Muscle of arm (tissue), 12 donors: ENCODE results near the gene CCDC170. TPM values are rescaled to one million over a fixed set of nuclear protein-coding genes. Genes with fewer than 3 reads are reported as not detected.

Experiments
- DNase-seq: peaks from one replicate; pipeline ENCODE4 v3.0.0-alpha.2; 2013
- polyA plus RNA-seq, 12 donors: library from polyadenylated mRNA; unstranded; fragments of 120-200 nt; gene quantifications; one replicate each; pipeline ENCODE4 v1.2.1, GENCODE V29; 2013; ENCODE audit not compliant: insufficient read length in 12 of 12

The CCDC170 gene
- polyA plus RNA-seq, 12 donors: 0.43 to 3.5 (median 1.0) TPM; not detected in 2

GRCh38 chr6:151618717-151619116 lies 124.9 kb downstream of the CCDC170 start:
- DNase-seq: no peak

- DNase-seq: no peak
Measured at GRCh38 chr6:151620179-151620578, 126.4 kb downstream of the CCDC170 start.

DNA sequence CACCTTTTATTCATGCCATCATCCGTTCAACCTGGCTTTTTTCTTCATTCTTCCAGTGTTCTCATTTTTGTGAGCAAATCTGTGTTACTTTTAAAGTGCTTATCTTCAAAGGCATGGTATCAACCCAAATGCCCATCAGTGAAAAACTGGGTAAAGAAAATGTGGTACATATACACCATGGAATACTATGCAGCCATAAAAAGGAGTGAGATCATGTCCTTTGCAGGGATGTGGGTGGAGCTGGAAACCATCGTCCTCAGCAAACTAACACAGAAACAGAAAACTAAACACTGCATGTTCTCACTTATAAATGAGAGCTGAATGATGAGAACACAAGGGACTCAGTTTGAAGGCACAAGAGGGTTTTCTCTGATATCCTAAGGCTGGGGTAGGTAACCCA lies 130.3 kb downstream of the CCDC170 start:
- DNase-seq: no peak

- no peak for DNase-seq
Measured at GRCh38 chr6:151624481-151624880, 130.7 kb downstream of the CCDC170 start.

GRCh38 chr6:151624900-151625536 lies 131.2 kb downstream of the CCDC170 start:
- no peak for DNase-seq

DNA sequence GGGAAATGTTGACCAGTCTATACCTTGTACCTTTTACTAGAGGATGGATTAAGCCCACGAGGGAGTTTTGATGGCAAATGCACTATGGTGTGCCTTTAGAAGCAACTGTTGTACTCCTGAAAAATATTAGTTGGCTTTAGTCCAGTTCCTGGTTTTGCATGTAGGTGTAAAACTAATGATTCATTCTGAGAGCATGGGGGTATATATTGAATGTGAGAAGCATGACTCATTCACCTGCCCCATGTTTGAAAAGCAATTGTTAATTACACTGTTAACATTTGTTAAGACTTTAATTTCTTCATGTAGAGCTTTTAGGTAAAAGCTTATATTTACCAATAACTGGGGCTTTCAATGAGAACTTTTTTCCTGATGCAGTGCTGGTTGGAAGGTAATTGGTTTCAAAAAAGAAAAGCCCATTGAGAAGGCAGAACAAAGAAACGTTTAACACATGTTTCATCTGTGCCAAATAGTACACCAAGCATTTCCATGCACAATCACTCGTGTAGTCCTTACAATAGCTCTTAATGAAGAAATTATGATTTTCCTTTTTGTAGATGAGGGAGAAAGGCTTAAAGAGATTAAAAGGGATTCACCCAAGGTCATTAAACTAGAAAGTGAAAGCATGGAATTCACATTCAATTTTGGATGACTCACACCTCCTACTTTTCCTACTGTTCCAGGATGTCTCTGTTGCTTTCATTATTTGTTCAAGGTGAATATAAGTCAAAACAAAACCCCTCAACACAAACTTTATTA lies 134.1 kb downstream of the CCDC170 start:
- DNase-seq: no peak

DNA sequence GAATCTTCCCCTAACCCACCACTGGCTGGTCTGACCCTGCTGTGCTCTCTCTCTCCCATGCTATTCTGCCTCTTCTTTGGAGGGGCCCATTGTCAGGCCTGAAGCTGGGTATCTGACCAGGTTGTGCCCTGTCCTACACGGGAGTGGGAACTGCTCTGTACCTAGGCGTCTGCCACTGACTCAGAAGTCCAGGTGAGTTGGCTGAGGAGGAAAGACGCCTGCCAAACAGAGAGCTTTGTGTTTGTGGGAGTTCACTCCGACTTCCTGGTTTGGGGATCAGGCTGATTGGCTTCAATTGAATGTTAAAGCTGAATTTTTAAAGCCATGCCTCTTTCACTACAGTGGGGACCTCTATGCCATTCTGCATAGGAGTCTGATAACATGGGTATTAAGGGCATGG lies 136.0 kb downstream of the CCDC170 start:
- DNase-seq: no peak

GRCh38 chr6:151630387-151630786 lies 136.6 kb downstream of the CCDC170 start:
- no peak for DNase-seq

DNA sequence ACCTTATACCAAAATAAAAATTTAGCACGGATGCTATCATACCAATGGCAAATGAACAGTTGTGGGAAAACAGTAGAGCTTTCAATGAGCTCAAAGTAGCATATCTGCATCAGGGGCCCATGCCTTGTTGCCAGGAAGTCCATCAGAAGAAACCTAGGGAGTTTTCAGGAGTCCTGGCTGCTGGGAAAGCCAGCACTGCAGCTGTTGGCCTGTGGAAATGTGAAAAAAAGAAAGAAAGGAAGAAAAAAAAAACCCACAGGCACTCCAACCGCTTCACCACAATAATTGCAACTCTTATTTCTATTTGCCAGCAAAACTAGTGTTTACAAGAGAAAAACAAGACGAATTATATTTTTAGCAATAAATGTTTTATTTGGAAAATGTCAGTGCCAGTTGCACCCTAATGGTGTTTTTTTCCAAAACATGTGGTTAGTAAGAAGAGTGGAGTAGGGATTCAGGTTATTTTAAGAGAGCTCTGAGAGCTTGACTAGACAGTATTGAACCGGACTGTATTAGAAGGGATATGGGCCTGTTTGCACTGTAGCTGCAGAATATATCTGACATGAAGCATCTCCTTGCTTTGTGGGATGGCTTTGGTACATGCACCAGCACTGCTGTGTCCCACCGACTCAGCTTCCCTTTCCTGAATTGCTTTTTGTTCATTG lies 137.3 kb downstream of the CCDC170 start:
- DNase-seq: no peak

- no peak for DNase-seq
Measured at GRCh38 chr6:151632415-151632987, 138.7 kb downstream of the CCDC170 start.

GRCh38 chr6:151633526-151634335 lies 139.9 kb downstream of the CCDC170 start:
- no peak for DNase-seq

DNA sequence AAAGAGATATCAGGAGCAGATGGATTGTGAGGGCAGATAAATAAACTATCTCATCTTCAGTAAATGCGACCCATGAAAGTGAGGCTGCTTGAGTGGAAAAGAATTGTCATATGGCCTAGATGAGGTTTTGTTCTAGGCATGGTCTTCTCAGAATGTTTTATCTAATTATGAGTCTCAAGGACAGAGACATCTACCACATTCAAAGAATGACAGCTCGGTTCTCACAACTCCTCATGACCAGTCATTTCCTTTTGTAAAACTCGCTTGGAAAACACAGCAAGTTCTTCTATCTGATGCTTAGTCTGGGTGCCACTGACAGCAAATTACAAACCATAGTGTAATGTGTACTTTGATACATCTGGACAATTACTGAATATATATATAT lies 140.5 kb downstream of the CCDC170 start:
- DNase-seq: no peak

- DNase-seq: no peak
Measured at GRCh38 chr6:151635741-151636140, 141.9 kb downstream of the CCDC170 start.

DNA sequence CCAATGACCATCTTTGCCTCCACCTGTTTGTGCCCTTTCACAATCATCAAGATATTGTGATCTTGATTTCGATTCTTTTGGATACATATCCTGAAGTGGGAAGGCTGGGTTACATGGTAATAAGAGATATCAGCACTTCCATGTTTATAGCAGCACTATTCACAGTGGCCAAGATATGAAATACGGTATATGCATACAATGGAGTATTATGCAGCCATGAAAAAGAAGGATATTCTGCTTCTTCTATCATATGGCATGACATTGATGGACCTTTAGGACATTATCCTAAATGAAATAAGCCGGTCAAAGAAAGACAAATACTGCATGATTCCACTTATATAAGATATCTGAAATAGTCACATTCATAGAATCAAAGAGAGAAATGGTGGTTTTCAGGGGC lies 144.0 kb downstream of the CCDC170 start:
- DNase-seq: no peak

DNA sequence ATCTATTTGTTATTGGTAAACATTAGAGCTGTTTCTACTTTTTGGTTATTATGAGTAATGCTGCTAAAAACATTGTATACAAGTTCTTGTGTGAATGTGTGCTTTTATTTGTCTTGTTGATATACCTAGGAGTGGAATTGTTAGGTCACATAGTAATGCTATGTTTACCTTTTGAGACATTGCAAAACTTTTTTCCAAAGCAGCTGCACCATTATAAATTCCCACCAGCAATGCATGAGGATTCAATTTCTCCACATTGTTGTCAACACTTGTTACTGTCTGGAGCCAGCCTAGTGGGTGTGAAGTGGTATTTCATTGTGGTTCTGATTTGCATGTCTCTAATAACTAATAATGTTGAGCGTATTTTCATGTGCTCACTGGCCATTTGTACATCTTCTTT lies 145.9 kb downstream of the CCDC170 start:
- DNase-seq: no peak

DNA sequence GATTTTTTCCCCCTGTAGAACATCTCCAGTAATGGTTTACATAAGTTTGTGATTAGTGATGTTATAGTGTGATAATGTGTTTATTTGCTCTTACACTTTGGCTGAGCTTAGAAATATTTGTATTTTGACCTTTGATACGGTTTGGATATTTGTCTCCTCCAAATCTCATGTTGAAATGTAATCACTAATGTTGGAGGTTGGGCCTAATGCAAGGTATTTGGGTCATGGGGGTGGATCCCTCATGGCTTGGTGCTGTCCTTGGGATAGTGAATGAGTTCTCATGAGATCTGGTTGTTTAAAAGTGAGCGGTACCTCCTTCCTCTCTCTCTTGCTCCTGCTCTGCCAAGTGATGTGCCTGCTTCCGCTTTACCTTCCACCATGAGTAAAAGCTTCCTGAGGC lies 147.2 kb downstream of the CCDC170 start:
- DNase-seq: no peak

DNA sequence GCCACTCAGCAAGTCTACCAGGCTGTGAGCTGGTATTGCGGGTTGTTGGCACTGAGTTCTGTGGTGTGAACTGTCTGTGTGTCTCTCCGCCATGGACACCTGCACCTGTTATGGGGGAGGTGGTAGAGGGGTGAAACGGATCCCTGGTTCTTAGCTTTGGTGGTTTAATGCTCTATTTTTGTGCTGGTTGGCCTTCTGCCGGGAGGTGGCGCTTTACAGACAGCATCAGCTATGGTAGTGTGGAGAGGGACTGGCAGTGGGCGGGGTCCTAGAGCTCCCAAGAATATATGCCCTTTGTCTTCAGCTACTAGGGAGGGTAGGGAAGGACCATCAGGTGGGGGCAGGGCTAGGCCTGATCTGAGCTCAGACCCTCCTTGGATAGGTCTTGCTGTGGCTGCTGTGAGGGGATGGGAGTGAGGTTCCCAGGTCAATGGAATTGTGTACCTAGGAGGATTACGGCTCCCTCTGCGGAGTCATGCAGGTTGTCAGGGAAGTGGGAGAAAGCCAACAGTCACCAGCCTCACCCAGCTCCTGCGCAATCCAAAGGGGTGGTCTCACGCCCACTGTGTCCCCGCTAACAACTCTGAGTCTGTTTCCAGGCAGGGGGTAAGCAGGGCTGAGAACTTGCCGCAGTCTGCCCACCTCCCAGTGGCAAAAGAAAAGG lies 154.3 kb downstream of the CCDC170 start:
- DNase-seq: no peak

- no peak for DNase-seq
Measured at GRCh38 chr6:151649835-151650234, 156.0 kb downstream of the CCDC170 start.

GRCh38 chr6:151651639-151652038 lies 157.8 kb downstream of the CCDC170 start:
- no peak for DNase-seq

- DNase-seq: no peak
Measured at GRCh38 chr6:151652325-151652724, 158.5 kb downstream of the CCDC170 start.

DNA sequence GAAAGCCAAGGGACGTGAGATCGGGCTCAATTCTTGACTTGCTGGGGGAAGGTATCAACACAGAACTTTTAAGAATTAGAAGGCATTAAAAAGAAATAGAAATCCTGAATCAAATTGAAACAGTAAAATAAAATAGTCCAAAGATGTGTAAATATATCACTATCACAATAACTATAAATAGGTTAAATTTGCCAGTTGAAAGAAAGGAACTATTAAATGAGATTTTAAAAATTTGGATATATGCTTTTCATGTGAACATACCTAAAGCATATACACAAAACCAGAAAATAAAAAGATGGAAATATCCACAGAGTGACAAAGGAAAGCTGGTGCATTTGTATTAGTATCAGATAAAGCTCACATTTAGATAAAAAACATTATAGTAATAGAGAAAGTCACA lies 161.3 kb downstream of the CCDC170 start:
- no peak for DNase-seq
